ENCODE measurements around the gene XDH.

Gene XDH

GRCh38 chr2:31401580-31401979 is 13.0 kb downstream of the XDH start:
- DNase-seq = no peak

DNA sequence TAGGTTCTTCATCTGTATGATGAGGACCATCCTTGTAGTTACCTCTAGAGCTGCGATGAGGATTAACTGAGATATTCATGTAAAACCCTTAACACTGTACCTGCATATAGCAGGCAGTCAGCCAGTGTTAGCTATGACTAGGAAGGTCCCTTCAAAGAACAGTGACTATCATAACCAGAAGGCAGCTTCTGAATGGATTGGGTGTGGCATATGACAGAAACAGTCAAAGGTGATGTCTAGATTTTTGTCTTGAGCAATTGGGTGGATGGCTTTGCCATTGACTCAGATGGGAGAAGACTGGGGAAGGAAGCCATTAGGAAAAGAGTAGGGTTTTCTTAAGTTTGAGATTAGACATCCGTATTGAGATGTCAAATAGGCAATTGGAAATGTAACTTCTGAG is 15.7 kb downstream of the XDH start:
- DNase-seq = no peak

- DNase-seq = no peak
Measured at GRCh38 chr2:31397094-31397493, 17.4 kb downstream of the XDH start.

GRCh38 chr2:31390324-31390723 is 24.2 kb downstream of the XDH start:
- DNase-seq = no peak

DNA sequence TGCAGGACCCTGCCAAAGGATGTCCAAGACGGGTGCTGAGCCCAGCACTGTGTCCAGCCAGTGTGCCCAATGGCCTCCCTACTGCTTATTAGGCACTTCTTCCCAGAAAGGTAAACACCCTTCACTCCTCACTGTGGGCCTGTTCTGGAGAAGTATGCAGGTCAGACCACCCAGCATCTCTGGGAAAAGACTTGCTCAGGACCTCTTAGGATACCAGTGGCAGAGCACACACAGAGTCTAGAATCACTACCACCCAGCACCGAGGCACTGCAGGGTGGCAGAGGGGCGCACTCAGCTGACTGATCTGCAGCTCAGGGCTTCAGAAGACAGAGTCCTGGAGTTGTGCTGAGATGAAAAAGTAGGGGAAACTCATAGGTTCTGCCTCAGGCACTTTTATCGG is 25.8 kb downstream of the XDH start:
- no peak for DNase-seq

DNA sequence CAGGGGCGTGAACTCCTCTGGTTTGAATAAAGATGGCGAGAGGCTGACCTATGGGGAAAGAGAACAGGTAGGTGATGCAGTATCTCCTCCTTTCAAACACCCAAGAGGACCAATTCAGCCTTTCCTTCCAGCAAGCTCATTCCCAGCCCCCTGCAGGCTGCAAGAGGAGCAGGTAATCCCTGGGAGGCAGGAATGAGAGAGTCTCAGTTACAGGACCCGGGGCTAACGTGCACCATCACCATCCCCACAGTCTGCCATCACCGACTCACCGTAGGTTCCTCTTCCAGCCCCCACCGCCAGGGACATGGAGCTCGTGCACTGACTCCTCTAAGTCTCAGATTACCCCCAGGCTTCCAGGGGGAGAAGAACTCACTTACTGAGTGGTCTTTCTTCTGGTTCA is 26.7 kb downstream of the XDH start:
- no peak for DNase-seq

GRCh38 chr2:31386648-31387047 is 27.9 kb downstream of the XDH start:
- no peak for DNase-seq

DNA sequence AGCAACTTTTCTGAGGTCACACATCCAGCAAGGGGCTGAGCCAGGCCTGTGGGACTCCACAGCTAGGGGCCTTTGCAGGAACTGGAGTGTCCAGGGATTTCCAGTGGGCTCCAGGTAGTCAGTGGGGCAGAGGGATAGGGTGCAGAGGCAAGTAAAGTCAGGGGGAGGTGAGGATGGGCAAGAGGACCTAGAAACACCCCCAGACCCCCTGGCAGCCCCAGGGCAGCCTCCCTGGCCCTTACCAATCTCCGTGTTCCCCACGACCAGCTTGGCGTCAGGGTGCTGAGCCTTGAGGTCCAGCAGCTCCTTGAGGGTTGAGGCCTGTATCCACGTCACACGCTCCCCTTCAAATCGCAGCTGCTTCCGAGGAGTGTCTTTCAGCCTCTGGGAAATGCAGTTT is 28.4 kb downstream of the XDH start:
- no peak for DNase-seq

DNA sequence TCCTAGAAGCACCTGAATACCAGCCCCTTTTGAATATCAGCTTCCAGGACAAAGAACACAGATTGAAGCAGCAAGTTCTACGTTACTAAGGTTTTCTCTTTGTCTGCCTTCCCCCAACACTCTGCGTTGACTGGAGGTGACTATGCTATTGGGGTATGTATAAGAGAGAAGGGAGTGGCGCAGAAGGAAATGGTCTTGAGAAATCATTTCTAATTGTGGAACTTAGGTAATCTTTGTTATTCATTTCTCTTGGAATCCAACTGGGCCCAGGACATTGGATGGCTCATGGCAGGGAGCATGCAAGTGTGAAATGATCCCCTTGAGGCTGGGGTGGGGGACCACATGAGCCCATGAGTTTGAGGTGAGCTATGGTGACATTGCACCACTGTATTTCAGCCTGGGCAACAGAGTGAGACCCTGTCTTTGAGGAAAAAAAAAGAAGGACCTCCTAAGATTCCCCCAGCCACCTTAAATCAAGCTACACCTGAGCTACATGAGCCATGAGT is 29.7 kb downstream of the XDH start:
- DNase-seq = no peak

DNA sequence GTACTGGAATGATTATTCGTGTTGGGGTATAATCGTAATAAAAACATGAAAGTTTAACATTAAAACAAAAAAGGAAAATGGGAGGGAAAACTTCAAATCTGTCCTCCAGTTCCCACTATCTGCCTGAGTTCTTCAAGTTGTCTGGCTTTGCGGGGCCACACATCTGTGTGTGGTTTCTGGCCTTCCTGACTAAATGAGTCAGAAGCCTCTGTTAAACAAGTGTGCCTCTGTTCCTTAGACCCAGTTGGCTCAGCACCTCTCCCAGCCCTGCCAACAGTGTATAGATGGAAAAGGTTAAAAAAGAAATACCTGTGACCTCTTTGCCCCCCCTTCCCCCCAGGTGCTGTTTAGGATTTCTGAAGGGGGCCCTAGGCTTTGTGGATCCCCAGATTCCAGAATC is 30.2 kb downstream of the XDH start:
- DNase-seq = no peak

DNA sequence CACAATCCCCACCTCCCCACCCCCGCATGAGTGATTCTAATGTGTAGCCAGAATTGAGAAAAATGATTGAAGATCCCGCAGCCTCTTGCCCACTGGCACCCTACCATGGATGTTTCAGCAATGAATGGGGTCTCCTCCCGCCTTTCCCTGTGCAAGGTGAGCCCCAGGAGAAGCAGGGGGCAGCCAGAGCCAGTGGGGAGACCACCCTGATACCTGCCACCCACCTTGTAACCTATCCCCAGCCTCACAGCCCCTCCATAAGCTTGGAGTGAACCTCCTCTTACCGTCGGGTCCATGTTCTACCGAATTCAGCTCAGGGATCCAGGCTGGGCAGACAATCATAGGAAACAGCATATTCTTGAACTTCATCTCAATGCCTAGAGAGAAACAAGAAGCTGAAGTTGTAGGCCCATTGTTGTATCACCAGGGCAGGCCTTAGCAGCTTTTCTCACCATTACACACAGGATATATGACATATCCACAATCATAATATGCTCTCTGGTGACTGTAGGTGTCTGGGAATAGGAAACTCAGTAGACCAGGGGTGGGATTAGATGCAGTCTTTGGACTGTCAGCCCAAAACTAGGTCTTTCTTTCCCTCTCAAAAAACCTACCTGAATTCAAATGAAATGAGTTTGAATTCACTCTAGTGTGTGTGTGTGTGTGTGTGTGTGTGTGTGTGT is 30.9 kb downstream of the XDH start:
- no peak for DNase-seq

DNA sequence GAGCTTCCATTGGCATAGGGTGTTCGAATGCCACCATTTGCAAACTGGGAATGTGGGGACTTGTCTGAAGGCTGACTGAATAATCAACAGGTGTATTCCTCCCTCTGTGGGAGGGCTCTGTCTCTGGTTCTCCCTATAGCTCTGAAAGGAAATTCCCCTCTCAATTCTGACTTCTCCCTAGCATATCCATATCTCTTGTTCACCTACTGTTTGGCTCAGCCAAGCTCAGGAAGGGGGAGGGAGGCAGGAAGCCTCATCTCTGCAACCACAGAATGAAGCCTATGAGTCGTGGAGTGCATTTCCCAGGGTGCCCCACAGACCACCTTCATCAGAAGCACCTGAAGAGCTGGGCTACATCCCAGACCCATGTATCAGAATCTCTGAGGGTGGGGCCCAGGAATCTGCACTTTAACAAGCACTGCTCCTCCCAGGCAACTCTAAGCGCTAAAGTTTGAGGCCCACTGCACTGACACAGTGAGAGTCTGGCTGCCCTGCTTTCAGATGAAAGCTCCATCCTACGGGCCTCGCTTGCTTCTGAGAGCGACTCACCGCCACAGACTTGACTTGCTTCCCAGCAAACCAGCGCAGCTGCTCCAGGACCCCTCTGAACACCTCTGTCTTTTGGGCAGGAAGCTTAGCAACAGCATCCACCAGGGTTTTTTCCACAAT is 32.0 kb downstream of the XDH start:
- no peak for DNase-seq

DNA sequence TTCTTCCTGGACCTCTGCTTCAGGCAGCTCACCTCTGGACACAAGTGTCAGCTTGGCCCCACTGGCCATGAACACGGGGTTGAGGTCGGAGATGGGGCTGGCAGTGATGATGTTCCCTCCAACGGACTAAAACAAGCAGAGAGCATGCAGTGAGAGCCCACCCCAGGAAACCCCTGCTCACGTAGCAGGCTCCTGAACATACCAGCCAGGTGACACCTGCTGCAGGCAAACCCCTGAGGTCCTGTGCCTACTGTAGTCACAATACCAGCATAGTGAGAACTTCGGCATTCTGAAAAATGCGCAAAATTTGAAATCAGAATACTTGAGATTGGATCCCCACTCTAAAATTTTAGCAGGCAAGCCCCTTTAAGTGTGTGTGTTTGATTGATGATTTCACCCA is 32.9 kb downstream of the XDH start:
- DNase-seq = no peak

DNA sequence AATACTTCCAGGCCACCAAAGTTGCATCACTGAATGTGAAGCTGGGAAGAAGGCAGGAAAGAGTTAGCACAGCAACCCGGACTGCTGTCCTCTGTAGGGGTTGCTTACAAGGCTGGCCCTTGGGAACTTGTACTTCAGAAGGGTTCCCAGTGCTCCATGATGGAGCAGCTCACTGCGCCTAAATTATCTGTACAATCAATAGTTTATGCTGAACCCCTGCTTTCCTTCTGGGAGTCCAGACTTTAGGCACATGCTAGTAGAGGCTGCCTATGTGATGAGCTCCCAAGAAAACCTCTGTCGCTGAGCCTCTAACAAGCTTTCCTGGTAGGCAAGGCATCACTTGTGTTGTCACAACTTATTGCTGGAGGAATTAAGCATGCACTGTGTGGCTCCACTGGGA is 34.3 kb downstream of the XDH start:
- no peak for DNase-seq

- DNase-seq = no peak
Measured at GRCh38 chr2:31379747-31380146, 34.8 kb downstream of the XDH start.

DNA sequence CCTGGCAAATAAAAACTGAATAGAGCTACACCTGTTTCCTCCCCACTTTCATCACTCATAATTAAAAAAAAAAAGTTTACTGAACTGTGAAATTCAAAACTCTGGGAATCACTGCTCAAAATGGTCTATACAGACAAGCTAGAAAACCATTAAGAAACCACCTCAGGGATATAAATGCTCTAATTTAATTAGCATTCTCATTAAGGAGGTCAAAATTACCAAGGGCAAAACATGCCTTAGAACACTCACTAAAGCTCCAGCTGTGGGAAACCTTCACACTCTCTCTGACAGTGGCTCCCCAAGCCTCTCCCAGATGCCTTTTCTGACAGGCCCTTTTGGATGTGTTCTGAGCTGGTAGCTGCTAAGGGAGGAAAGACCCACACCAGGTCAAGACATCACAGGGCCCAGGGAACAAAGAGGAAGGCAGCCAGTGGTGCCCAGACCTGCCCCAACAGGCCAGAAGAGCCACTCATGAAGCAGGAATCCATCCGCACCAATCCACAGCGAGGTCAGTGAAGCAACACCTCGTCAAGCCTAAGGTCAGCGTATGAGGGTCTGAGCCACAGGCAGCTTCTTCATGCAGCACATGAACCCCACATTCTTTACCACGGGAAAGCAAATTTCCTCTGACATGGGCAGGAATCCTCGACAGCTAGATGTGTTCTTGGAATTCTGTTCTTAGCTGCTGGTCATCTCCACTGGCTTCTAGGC is 35.6 kb downstream of the XDH start:
- DNase-seq = no peak

GRCh38 chr2:31378389-31378788 is 36.2 kb downstream of the XDH start:
- no peak for DNase-seq

- DNase-seq = no peak
Measured at GRCh38 chr2:31373127-31373526, 41.4 kb downstream of the XDH start.

DNA sequence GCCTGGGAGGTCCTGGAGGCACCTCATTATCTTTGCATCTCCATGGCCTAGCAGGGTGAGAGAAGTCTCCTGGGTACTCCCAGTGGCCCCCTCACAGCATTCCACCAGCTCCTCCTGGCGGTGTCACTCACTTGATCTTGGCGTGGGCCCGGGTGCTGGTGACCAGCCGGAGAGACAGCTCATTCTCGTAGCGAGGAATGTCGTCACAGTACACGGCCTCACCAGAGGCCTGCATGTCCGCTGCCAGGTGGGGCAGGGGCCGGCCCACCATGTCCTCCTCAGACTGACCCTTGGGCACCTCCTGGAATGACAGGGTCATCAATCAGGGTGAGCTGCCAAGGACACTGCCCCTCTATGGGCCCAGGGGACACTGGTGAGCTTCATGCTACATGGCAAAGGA is 42.4 kb downstream of the XDH start:
- no peak for DNase-seq

DNA sequence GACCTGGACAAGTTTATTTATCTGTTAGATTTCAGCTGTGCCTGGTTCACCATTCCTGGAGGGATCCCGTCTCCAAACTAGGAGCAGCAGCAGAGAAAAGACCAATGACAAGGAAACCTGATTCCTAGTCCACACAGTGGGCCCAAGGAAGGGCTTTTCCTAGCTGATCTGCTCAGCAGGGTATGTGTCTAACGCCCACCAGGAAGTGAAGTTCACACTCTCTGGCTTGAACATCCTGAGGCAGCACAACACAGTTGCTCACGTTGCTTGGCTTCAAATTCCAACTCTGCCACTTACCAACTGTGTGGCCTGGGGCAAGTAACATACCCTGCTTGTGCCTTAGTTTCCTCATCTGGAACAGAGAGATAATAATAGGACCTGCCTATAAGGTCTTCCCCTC is 42.9 kb downstream of the XDH start:
- no peak for DNase-seq

DNA sequence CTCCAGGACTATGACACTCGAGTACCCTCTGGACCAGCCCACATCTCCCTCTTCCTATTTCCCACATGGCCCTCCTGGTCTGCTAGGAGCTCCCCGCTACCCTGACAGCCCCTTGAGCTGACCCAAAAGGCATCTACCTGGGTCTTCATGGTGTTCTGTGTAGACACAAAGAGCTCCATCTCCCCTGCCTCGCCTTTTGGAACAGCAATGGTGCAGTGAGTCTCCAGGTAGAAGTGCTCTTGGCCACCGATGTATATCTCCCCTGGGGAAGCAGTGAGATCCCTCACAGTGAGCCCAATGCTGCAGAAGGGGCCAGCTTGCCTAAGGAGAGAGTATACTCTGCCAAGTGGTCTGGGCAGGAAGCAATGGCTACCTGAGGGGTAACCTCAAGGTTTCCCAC is 47.8 kb downstream of the XDH start:
- no peak for DNase-seq

DNA sequence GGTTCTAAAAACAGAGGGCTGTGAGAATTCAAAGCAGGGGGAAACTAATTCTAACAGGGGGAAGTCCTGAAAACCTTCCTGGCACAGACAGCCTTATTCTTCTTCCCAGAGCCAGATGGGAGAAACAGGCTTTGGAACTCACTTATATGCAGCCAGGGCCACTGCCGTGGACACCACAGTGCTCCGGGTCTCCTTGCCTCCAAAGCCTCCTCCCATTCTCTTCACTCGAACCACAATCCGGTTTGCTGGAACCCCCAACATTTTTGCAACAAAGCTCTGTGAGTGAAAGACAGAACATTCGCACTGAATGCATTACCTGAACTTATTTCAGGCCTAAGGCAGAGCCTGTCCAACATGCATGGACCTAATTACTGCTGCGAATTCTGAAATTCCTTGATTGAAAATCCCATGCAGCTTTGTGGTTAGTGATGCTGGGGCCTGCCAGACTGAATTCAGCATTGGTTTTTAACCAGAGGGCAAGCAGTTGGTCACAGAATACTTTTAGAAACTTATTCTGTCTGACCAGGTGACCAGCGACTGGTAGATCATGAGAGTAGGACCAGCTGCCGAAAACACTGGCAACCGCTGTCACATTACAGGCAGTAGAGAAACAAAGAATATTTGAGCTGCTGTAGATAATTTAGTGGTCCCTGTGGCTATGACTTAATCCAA is 48.6 kb downstream of the XDH start:
- DNase-seq = no peak

- no peak for DNase-seq
Measured at GRCh38 chr2:31365348-31365747, 49.2 kb downstream of the XDH start.
